ENCODE data around the gene CPLANE1. TPM values are rescaled to one million over a fixed set of nuclear protein-coding genes. Genes with fewer than 3 reads are reported as not detected.

The CPLANE1 gene
- total and polyA plus RNA-seq, 2 donors (not counting 3 experiments of a cell fraction or from before 2014, with no cell fraction given), result 4.6 to 21.5 TPM

- no peaks in the 10 kb centered on the region for H3K9me1 ChIP-seq (replicated peaks; ENCODE audit: control insufficient read depth, extremely low read depth, insufficient read depth, low read length)
Measured at GRCh38 chr5:37146896-37147295, 102.3 kb downstream of the CPLANE1 start.

More at GRCh38 chr5:37146896-37147295, 102.3 kb downstream of the CPLANE1 start:
- Histone ChIP-seq H3K9ac (replicated peaks; ENCODE audit: extremely low read depth, insufficient read depth, low read length) (no peak overlapping the region), H3K4me3 (replicated peaks in 1 of 3; ENCODE audit: insufficient read depth in 1 of 3, low read depth in 1 of 3, low read length in 3 of 3) (no peak overlapping the region), H3K4me1 (ENCODE audit: control insufficient read depth, extremely low read depth, insufficient read depth, low read length) (no peaks in the 10 kb centered on the region), H2AFZ (ENCODE audit: low read depth, low read length) (no peak overlapping the region), H3K36me3 (ENCODE audit: control insufficient read depth in 2 of 2, extremely low read depth in 1 of 2, insufficient read depth in 2 of 2, low read length in 2 of 2) (no peaks in the 10 kb centered on the region), H3K27ac (ENCODE audit: insufficient read depth, low read depth, low read length) (no peak overlapping the region), H3K4me2 (ENCODE audit: insufficient read depth, low read length) (no peak overlapping the region), H3K79me2 (ENCODE audit: control insufficient read depth, insufficient read depth, low read length) (no peaks in the 10 kb centered on the region), H3K9me3 (replicated peaks; ENCODE audit: control insufficient read depth, insufficient read depth, low read length) (no peaks in the 10 kb centered on the region), H3K27me3 (ENCODE audit: control insufficient read depth in 2 of 2, insufficient read depth in 2 of 2, low read length in 2 of 2) (no peaks in the 10 kb centered on the region), H4K20me1 (replicated peaks; ENCODE audit: control insufficient read depth, extremely low read depth, insufficient read depth, low read length) (no peaks in the 10 kb centered on the region)
- dilution Hi-C loops (cut with MboI; ENCODE audit: extremely low pct_ligation_motif_present, low sequenced_read_pairs), result no loop called here
- TF ChIP-seq EZH2 (IDR thresholded peaks at IDR 0.05; ENCODE audit: borderline replicate concordance, low read depth, low read length, severe bottlenecking), result no peak
- no peak for TF ChIP-seq GATA2 (IDR thresholded peaks at IDR 0.05; ENCODE audit: insufficient read depth, insufficient read length, low read depth, low read length)
- no peak for TF ChIP-seq JUN (IDR thresholded peaks at IDR 0.05; ENCODE audit: borderline replicate concordance, insufficient read depth, insufficient read length, low read depth)
- TF ChIP-seq FOS (IDR thresholded peaks at IDR 0.05; ENCODE audit: borderline replicate concordance, insufficient read depth, low read length), result no peak
- TF ChIP-seq MYC (IDR thresholded peaks at IDR 0.05; ENCODE audit: low read depth, low read length), result no peak
- TF ChIP-seq, protein P1, sequence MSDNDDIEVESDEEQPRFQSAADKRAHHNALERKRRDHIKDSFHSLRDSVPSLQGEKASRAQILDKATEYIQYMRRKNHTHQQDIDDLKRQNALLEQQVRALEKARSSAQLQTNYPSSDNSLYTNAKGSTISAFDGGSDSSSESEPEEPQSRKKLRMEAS (IDR thresholded peaks at IDR 0.05; ENCODE audit: insufficient read depth, insufficient read length), result no peak
- TF ChIP-seq, protein P2, sequence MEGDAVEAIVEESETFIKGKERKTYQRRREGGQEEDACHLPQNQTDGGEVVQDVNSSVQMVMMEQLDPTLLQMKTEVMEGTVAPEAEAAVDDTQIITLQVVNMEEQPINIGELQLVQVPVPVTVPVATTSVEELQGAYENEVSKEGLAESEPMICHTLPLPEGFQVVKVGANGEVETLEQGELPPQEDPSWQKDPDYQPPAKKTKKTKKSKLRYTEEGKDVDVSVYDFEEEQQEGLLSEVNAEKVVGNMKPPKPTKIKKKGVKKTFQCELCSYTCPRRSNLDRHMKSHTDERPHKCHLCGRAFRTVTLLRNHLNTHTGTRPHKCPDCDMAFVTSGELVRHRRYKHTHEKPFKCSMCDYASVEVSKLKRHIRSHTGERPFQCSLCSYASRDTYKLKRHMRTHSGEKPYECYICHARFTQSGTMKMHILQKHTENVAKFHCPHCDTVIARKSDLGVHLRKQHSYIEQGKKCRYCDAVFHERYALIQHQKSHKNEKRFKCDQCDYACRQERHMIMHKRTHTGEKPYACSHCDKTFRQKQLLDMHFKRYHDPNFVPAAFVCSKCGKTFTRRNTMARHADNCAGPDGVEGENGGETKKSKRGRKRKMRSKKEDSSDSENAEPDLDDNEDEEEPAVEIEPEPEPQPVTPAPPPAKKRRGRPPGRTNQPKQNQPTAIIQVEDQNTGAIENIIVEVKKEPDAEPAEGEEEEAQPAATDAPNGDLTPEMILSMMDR (IDR thresholded peaks at IDR 0.05; ENCODE audit: extremely low read depth in 1 of 2, insufficient read depth in 1 of 2, low read depth in 1 of 2, low read length in 2 of 2), result no peak
- TF ChIP-seq POLR2AphosphoS5 (IDR thresholded peaks at IDR 0.05; ENCODE audit: insufficient read depth, low read depth, low read length), result no peak
- TF ChIP-seq POLR2A (IDR thresholded peaks at IDR 0.05; ENCODE audit: low read depth, low read length), result no peak
- ChIA-PET CTCF (interaction anchor here (1.2 to 1.8 kb wide), 3 partner anchors 9 to 11 kb away, joined by 4 to 9 read pairs (median 6); no protein-coding TSS in a partner anchor), POLR2A (no interaction called here)
- DNase-seq (ENCODE audit: low read depth, low spot score) (no peak), FAIRE-seq (no peak)
- intact Hi-C loops (cut with micrococcal nuclease), result no loop called here
- no TSS peak for BruUV-seq (replicated peaks)
